CD8-positive, alpha-beta memory T cell (primary cell): Measurements from ENCODE around the gene SORL1-AS1.

Experiments
- CTCF ChIA-PET: fragments of 350-600 bp; sonication (Branson Sonifier 250); formaldehyde crosslinking; loops from one replicate; lab custom pipeline; 2021; ENCODE audit warnings: antibody characterized with exemption; lab: Charles Lee
- POLR2A ChIA-PET: fragments of 350-600 bp; sonication (Branson Sonifier 250); formaldehyde crosslinking; loops from one replicate; lab custom pipeline; 2021; ENCODE audit warnings: antibody characterized with exemption; lab: Charles Lee
- DNase-seq, 5 donors: peaks; one replicate each; pipeline versions ENCODE4 v3.0.0 to v3.0.0-alpha.2; 2020 to 2022; ENCODE audit warnings: mixed read lengths in 1 of 5
- H3K27ac ChIP-seq: one replicate; pipeline ENCODE4 v1.7.0; 2013; ENCODE audit warnings: low read depth, mild to moderate bottlenecking, low read length, moderate library complexity
- H3K27me3 ChIP-seq: 2 replicates; pipeline ENCODE4 v1.7.0; 2013; ENCODE audit warnings: low read length, mild to moderate bottlenecking; ENCODE audit not compliant: insufficient read depth, poor library complexity, severe bottlenecking
- H3K36me3 ChIP-seq: 2 replicates; pipeline ENCODE4 v1.7.0; 2013; ENCODE audit warnings: mild to moderate bottlenecking, low read length, moderate library complexity; ENCODE audit not compliant: insufficient read depth
- H3K4me1 ChIP-seq: 2 replicates; pipeline ENCODE4 v1.7.0; 2013; ENCODE audit warnings: mild to moderate bottlenecking, low read length, moderate library complexity; ENCODE audit not compliant: insufficient read depth
- H3K4me3 ChIP-seq: 2 replicates; pipeline ENCODE4 v1.7.0; 2013; ENCODE audit warnings: mild to moderate bottlenecking, low read length
- H3K9me3 ChIP-seq: 2 replicates; pipeline ENCODE4 v1.7.0; 2013; ENCODE audit warnings: mild to moderate bottlenecking, low read length
- H3K27ac Mint-ChIP-seq, 8 donors: one replicate each; pipeline ENCODE4 v1.8.0; 2020 to 2021; ENCODE audit warnings: mixed read lengths in 8 of 8, mild to moderate bottlenecking in 6 of 8, inconsistent platforms in 3 of 8, moderate library complexity in 3 of 8
- H3K27me3 Mint-ChIP-seq, 2 donors: one replicate each; pipeline ENCODE4 v1.8.0; 2020 to 2021; ENCODE audit warnings: mixed read lengths in 2 of 2, mild to moderate bottlenecking in 1 of 2, moderate library complexity in 1 of 2
- H3K36me3 Mint-ChIP-seq, 3 donors: one replicate each; pipeline ENCODE4 v1.8.0; 2020 to 2021; ENCODE audit warnings: mixed read lengths in 3 of 3, inconsistent platforms in 1 of 3, mild to moderate bottlenecking in 1 of 3
- H3K4me1 Mint-ChIP-seq, 3 donors: one replicate each; pipeline ENCODE4 v1.8.0; 2020 to 2021; ENCODE audit warnings: mixed read lengths in 3 of 3, inconsistent platforms in 1 of 3, mild to moderate bottlenecking in 1 of 3
- H3K4me3 Mint-ChIP-seq, 7 donors: one replicate each; pipeline ENCODE4 v1.8.0; 2020 to 2021; ENCODE audit warnings: mixed read lengths in 7 of 7, mild to moderate bottlenecking in 6 of 7, moderate library complexity in 4 of 7, inconsistent platforms in 2 of 7
- H3K9me3 Mint-ChIP-seq, 5 donors: one replicate each; pipeline ENCODE4 v1.8.0; 2020 to 2022; ENCODE audit warnings: mixed read lengths in 5 of 5, mild to moderate bottlenecking in 3 of 5, moderate library complexity in 2 of 5, inconsistent platforms in 1 of 5

Gene SORL1-AS1

DNA sequence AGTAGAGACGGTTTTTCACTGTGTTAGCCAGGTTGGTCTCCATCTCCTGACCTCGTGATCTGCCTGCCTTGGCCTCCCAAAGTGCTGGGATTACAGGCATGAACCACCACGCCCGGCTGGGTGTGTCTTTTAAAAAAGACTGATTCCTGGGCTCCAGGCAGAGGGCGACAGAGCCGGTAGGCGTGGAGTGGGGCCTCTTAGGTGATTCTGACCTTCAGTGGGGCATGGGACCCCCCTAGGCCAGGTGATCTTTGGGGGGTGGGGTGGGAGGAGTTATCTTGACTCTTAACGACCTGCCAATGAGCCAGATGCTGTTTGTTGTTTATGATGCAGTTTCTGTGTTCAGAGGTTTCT lies 12.9 kb upstream of the SORL1-AS1 start:
- CTCF ChIA-PET, result interaction anchor here (1.1 to 7.6 kb wide), 5 partner anchors 10 to 99 kb away, joined by 3 to 52 read pairs (median 3); partner anchors contain the start of genes SORL1 and SORL1-AS1
- Histone ChIP-seq H3K4me3 (no peak overlapping the region), H3K27ac (no peak overlapping the region), H3K4me1 (peaks cover 99% of the 10 kb centered on the region), H3K27me3 (no peaks in the 10 kb centered on the region), H3K36me3 (peaks cover 10% of the 10 kb centered on the region), H3K9me3 (no peaks in the 10 kb centered on the region)
- peak overlapping the region; percentile 67 to 89 (median 81) for H3K4me3 Mint-ChIP-seq
- peaks cover 95 to 98% (median 96%) of the 10 kb centered on the region in 3 donors for H3K4me1 Mint-ChIP-seq
- H3K27me3 Mint-ChIP-seq, result no peaks in the 10 kb centered on the region
- H3K36me3 Mint-ChIP-seq, result peaks cover 3 to 19% (median 5%) of the 10 kb centered on the region in 3 donors
- H3K27ac Mint-ChIP-seq, result peak overlapping the region; percentile 79 to 98 (median 94)
- POLR2A ChIA-PET, result interaction anchor here (1.3 to 2.0 kb wide), 2 partner anchors 14 to 16 kb away, joined by 4 to 15 read pairs; partner anchors contain the start of genes SORL1 and SORL1-AS1
- H3K9me3 Mint-ChIP-seq, result no peaks in the 10 kb centered on the region
- no peak for DNase-seq

DNA sequence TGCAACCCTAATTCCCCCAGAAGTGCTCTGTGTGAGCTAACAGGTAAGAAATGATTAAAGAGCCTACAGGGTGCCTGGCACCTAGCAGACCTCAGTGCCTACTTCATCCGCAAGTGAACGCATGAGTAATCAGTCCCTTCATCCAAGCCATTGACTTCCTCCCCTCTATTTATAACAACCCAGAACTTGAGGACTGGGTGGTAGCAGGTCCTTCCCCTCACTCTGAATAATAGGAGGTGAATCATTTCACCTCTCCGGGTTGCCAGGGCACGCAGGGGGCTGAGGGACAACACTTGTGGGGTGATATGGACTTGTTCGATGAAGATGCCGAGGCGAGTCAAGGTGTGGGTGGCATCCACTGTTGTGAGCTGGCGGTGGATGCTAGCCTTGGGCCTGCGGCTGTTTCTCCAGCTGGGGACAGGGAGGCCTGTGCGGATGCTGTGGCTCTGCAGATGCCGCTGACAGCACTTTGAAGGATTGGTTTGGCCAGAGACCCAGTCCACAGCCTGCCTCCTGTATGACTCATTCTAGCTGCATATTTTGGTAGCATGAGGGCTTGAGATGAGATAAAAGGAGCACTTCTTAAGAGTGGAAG lies 11.7 kb upstream of the SORL1-AS1 start:
- Mint-ChIP-seq H3K36me3 (peaks cover 2 to 12% (median 2%) of the 10 kb centered on the region in 3 donors), H3K4me1 (peaks cover 96 to 99% (median 97%) of the 10 kb centered on the region in 3 donors), H3K4me3 (peak overlapping the region; percentile 64 to 89 (median 77)), H3K27ac (peak overlapping the region; percentile 92 to 98 (median 94)), H3K9me3 (no peaks in the 10 kb centered on the region), H3K27me3 (no peaks in the 10 kb centered on the region)
- Histone ChIP-seq H3K4me3 (peak overlapping the region; percentile 9), H3K27ac (peak overlapping the region; percentile 39), H3K27me3 (no peaks in the 10 kb centered on the region), H3K36me3 (no peaks in the 10 kb centered on the region), H3K9me3 (no peaks in the 10 kb centered on the region), H3K4me1 (peaks cover 99% of the 10 kb centered on the region)
- ChIA-PET POLR2A (interaction anchor here (2.0 kb wide), 1 partner anchor 13 kb away, joined by 15 read pairs; the partner anchor contains the start of genes SORL1 and SORL1-AS1), CTCF (interaction anchor here (0.8 to 7.6 kb wide), 3 partner anchors 14 to 136 kb away, joined by 3 to 52 read pairs (median 3); partner anchors contain the start of genes SORL1 and SORL1-AS1)
- peak; percentile 53 to 86 (median 61) for DNase-seq

DNA sequence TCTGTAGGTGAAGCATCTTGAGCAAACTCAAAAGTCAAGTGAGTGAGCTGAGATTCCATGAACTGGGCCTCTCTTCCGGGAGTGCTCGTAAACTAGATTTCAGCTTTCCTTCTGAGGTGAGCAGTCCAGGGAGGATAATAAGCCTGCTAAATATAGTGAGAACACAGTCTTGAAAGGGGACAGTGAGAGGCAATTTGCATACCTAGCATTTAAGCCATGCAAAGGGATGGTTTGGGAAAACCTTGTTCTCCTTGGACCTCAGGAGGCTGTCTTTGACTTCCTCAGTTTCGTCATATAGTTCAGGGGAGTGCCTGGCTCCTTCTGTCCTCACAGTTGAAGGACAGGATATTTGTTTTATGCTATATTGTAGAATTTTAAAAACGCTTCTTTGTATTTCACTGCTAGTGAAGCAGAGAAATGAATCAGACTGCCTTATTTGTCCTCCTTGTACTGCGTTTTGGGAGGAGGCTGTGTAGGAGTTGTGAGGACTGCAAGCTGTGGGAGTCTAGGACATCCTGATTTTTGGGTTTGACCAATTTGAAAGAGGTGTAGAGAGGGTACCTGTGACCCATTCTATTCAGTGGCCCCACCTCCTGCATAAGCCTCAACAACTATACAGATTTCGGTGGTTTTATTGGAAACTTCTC lies 11.0 kb upstream of the SORL1-AS1 start:
- no peak for DNase-seq
- H3K36me3 ChIP-seq, result no peaks in the 10 kb centered on the region
- peak overlapping the region; percentile 64 to 89 (median 77) for H3K4me3 Mint-ChIP-seq
- H3K4me3 ChIP-seq, result peak overlapping the region; percentile 9
- peak overlapping the region; percentile 92 to 98 (median 94) for H3K27ac Mint-ChIP-seq
- H3K4me1 Mint-ChIP-seq, result peaks cover 96 to 99% (median 97%) of the 10 kb centered on the region in 3 donors
- H3K9me3 Mint-ChIP-seq, result no peaks in the 10 kb centered on the region
- ChIA-PET POLR2A (interaction anchor here (1.1 to 2.0 kb wide), 2 partner anchors 12 to 84 kb away, joined by 3 to 15 read pairs; partner anchors contain the start of genes SORL1 and SORL1-AS1), CTCF (interaction anchor here (7.6 kb wide), 1 partner anchor 13 kb away, joined by 52 read pairs; the partner anchor contains the start of genes SORL1 and SORL1-AS1)
- peaks cover 99% of the 10 kb centered on the region for H3K4me1 ChIP-seq
- no peaks in the 10 kb centered on the region for H3K27me3 ChIP-seq
- peaks cover 0 to 14% (median 4%) of the 10 kb centered on the region in 3 donors for H3K36me3 Mint-ChIP-seq
- H3K27me3 Mint-ChIP-seq, result no peaks in the 10 kb centered on the region
- H3K9me3 ChIP-seq, result no peaks in the 10 kb centered on the region
- peak overlapping the region; percentile 39 for H3K27ac ChIP-seq

DNA sequence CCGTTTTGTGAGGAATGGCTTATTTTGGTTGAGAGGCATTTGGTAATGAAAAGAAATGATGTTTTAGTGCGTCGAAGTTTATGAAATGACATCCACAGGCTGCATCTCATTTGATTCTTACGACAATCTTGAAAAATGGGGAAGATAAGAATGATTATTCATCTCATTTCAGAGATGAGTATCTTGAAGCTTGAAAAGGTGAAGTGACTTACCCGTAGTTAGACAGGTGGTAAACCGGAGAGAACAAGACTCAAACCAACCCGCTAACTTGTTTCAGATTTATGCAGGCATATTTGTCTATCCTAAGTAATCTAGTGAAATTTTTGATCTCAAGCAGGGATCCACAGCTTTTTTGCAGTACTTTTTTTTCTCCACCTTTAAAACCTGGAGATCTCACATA lies 9.1 kb upstream of the SORL1-AS1 start:
- no peaks in the 10 kb centered on the region for H3K27me3 ChIP-seq
- Mint-ChIP-seq H3K4me3 (peak overlapping the region in 5 of 7 donors; percentile 21 to 77 (median 67)), H3K27ac (peak overlapping the region; percentile 92 to 98 (median 94)), H3K36me3 (peaks cover 0 to 24% (median 18%) of the 10 kb centered on the region in 3 donors), H3K4me1 (peaks cover 98 to 100% (median 98%) of the 10 kb centered on the region in 3 donors), H3K9me3 (no peaks in the 10 kb centered on the region), H3K27me3 (no peaks in the 10 kb centered on the region)
- peaks cover 99% of the 10 kb centered on the region for H3K4me1 ChIP-seq
- no peak for DNase-seq
- CTCF ChIA-PET, result interaction anchor here (7.6 kb wide), 1 partner anchor 11 kb away, joined by 52 read pairs; the partner anchor contains the start of genes SORL1 and SORL1-AS1
- POLR2A ChIA-PET, result interaction anchor here (1.1 to 2.8 kb wide), 3 partner anchors 11 to 21 kb away, joined by 3 to 20 read pairs (median 4); no protein-coding TSS in a partner anchor
- no peaks in the 10 kb centered on the region for H3K9me3 ChIP-seq
- H3K4me3 ChIP-seq, result no peak overlapping the region
- H3K36me3 ChIP-seq, result no peaks in the 10 kb centered on the region
- H3K27ac ChIP-seq, result no peak overlapping the region

DNA sequence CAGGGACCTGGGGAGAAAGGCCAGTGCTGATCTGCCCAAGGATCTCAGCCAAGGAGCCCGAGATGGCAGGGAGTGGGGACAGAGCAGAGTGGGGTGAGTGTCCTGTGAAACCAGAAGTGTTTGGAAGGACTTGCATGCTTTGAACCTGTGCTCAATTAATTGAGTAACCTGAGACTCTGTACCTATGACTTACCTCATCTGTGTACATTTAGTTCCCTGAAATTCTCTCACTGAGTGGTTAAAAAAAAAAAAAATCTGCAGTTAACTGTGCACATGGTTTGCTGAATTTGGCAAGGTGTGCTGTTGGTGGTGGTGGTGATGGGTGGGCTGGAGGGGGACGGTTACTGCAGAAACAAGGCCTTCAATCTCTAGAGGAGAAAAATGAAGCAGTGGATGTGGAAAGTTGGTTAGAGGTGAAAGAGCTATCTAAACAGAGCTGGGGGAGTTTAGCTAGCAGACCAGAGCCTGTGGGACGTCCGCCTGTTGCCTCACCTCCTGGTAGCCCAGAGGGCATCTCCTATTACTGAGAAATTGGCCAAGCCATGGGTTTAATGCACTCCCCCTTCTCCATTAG lies 8.3 kb upstream of the SORL1-AS1 start:
- no peak overlapping the region for H3K4me3 ChIP-seq
- H3K4me1 ChIP-seq, result peaks cover 99% of the 10 kb centered on the region
- no peak overlapping the region for H3K27ac ChIP-seq
- no peaks in the 10 kb centered on the region for H3K9me3 ChIP-seq
- Mint-ChIP-seq H3K27ac (peak overlapping the region; percentile 88 to 98 (median 94)), H3K4me1 (peaks cover 98 to 100% (median 99%) of the 10 kb centered on the region in 3 donors), H3K4me3 (peak overlapping the region in 6 of 7 donors; percentile 4 to 77 (median 46)), H3K36me3 (peaks cover 0 to 27% (median 21%) of the 10 kb centered on the region in 3 donors), H3K27me3 (no peaks in the 10 kb centered on the region), H3K9me3 (no peaks in the 10 kb centered on the region)
- CTCF ChIA-PET, result interaction anchor here (7.6 kb wide), 1 partner anchor 10 kb away, joined by 52 read pairs; the partner anchor contains the start of genes SORL1 and SORL1-AS1
- no peaks in the 10 kb centered on the region for H3K27me3 ChIP-seq
- no peaks in the 10 kb centered on the region for H3K36me3 ChIP-seq
- POLR2A ChIA-PET, result interaction anchor here (2.8 kb wide), 1 partner anchor 10 kb away, joined by 20 read pairs; no protein-coding TSS in a partner anchor
- no peak for DNase-seq

DNA sequence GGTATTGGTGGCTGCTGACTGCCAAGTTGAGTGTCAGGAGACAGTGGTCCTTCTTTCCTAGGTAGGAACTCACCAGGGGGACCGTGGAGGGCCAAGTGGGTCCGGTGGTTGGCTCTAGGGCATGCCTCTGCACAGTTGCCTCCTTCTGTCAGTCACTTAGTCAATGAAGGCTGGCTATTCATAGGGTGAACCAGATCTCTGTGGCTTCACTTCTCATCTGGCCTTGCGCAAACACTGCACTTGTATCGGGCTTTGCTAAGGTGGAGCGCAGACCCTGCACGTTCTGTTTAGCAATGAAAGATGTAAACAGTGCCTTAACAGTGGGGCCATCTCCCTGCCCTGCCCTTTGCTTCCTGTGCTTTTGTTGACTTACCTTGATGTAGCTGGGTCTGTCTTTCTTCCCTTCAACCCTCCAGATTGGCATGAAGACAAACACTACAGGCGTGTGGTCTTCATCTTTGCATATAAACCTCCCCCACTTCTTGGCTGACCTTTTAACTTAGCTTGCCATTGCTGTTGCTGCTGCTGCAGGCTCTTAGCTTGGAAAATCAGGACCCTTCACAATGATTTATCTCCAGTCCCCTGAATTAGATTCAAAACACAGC lies 6.7 kb upstream of the SORL1-AS1 start:
- Mint-ChIP-seq H3K36me3 (peaks cover 0 to 36% (median 29%) of the 10 kb centered on the region in 3 donors), H3K27me3 (no peaks in the 10 kb centered on the region), H3K4me1 (peaks cover 96 to 100% (median 99%) of the 10 kb centered on the region in 3 donors), H3K4me3 (peak overlapping the region; percentile 52 to 71 (median 59)), H3K9me3 (no peaks in the 10 kb centered on the region), H3K27ac (peak overlapping the region; percentile 72 to 99 (median 90))
- H3K36me3 ChIP-seq, result no peaks in the 10 kb centered on the region
- peak in 4 of 5 donors; percentile 23 to 67 (median 50) for DNase-seq
- H3K27me3 ChIP-seq, result no peaks in the 10 kb centered on the region
- CTCF ChIA-PET, result interaction anchor here (7.6 kb wide), 1 partner anchor 9 kb away, joined by 52 read pairs; the partner anchor contains the start of genes SORL1 and SORL1-AS1
- H3K4me1 ChIP-seq, result peaks cover 97% of the 10 kb centered on the region
- H3K4me3 ChIP-seq, result peak overlapping the region; percentile 13
- H3K27ac ChIP-seq, result no peak overlapping the region
- POLR2A ChIA-PET, result interaction anchor here (2.8 kb wide), 1 partner anchor 9 kb away, joined by 20 read pairs; no protein-coding TSS in a partner anchor
- no peaks in the 10 kb centered on the region for H3K9me3 ChIP-seq

DNA sequence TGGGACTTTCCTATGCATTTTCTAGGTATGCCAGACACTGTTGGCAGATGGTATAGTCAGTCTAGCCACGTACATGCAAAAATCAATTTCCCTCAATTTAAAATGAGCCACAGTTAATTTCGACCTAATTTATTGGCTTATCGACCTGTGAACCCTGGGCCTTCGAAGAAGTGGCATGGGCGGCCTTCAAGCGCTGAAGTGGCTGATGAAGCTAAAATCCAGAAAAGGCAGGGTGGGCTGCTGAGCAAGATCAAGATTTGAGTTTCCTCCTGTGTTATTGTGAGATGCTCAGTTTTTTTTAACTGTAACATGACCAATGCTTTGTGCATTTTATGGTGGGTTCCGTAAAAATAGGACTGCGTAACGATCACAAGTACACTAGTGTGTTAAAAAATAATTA lies 5.8 kb upstream of the SORL1-AS1 start:
- Mint-ChIP-seq H3K27me3 (no peaks in the 10 kb centered on the region), H3K4me3 (peak overlapping the region; percentile 52 to 69 (median 55)), H3K27ac (peak overlapping the region; percentile 72 to 99 (median 90)), H3K9me3 (no peaks in the 10 kb centered on the region), H3K4me1 (peaks cover 96 to 100% (median 99%) of the 10 kb centered on the region in 3 donors), H3K36me3 (peaks cover 0 to 42% (median 29%) of the 10 kb centered on the region in 3 donors)
- H3K36me3 ChIP-seq, result no peaks in the 10 kb centered on the region
- H3K4me1 ChIP-seq, result peaks cover 97% of the 10 kb centered on the region
- ChIA-PET CTCF (interaction anchor here (1.4 to 7.6 kb wide), 2 partner anchors 8 to 9 kb away, joined by 3 to 52 read pairs; partner anchors contain the start of genes SORL1 and SORL1-AS1), POLR2A (no interaction called here)
- no peak overlapping the region for H3K27ac ChIP-seq
- no peaks in the 10 kb centered on the region for H3K27me3 ChIP-seq
- no peaks in the 10 kb centered on the region for H3K9me3 ChIP-seq
- no peak for DNase-seq
- H3K4me3 ChIP-seq, result peak overlapping the region; percentile 13
